ENCODE results near the gene TRPM8.

DNA sequence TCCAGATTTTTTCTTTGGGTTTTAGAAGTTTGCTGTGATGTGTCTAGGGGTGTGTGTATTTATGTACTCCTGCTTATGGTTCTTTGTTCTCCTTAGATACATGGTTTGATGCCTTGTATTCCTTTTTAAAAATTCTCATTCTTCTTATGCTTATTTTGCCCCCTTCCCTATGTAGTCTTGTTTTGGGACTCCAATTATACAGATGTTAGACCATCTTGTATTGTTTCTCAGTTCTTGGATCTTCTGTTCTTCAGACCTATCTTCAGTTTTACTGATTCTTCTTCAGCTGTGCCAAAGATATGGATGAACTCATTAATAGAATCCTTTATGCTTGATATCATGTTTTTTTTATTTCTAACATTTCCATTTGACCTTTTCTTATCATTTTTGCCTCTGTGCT is 34.8 kb upstream of the TRPM8 start:
- TF ChIP-seq, protein P1, sequence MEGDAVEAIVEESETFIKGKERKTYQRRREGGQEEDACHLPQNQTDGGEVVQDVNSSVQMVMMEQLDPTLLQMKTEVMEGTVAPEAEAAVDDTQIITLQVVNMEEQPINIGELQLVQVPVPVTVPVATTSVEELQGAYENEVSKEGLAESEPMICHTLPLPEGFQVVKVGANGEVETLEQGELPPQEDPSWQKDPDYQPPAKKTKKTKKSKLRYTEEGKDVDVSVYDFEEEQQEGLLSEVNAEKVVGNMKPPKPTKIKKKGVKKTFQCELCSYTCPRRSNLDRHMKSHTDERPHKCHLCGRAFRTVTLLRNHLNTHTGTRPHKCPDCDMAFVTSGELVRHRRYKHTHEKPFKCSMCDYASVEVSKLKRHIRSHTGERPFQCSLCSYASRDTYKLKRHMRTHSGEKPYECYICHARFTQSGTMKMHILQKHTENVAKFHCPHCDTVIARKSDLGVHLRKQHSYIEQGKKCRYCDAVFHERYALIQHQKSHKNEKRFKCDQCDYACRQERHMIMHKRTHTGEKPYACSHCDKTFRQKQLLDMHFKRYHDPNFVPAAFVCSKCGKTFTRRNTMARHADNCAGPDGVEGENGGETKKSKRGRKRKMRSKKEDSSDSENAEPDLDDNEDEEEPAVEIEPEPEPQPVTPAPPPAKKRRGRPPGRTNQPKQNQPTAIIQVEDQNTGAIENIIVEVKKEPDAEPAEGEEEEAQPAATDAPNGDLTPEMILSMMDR (IDR thresholded peaks at IDR 0.05) = no peak
- TF ChIP-seq POLR2A (IDR thresholded peaks at IDR 0.05) = no peak

Measured in uterus (tissue), 2 donors.